ENCODE results near the gene MMP3.

DNA sequence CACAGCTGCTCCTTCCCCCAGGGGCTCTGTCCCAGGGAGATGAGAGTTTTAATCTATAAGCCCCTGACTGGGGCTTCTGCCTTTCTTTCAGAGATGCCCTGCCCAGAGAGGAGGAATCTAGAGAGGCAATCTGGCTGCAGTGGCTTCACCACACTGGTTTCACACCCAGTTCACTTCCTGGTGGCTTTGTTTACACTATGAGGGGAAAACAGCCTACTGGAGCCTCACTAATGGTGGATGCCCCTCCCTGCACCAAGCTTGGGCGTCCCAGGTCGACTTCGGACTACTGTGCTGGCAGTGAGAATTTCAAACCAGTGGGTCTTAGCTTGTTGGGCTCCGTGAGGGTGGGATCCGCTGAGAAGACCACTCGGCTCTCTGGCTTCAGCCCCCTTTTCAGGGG, 23.9 kb downstream of the MMP3 start:
- TF ChIP-seq, protein P1, sequence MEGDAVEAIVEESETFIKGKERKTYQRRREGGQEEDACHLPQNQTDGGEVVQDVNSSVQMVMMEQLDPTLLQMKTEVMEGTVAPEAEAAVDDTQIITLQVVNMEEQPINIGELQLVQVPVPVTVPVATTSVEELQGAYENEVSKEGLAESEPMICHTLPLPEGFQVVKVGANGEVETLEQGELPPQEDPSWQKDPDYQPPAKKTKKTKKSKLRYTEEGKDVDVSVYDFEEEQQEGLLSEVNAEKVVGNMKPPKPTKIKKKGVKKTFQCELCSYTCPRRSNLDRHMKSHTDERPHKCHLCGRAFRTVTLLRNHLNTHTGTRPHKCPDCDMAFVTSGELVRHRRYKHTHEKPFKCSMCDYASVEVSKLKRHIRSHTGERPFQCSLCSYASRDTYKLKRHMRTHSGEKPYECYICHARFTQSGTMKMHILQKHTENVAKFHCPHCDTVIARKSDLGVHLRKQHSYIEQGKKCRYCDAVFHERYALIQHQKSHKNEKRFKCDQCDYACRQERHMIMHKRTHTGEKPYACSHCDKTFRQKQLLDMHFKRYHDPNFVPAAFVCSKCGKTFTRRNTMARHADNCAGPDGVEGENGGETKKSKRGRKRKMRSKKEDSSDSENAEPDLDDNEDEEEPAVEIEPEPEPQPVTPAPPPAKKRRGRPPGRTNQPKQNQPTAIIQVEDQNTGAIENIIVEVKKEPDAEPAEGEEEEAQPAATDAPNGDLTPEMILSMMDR (IDR thresholded peaks at IDR 0.05): no peak
- TF ChIP-seq POLR2A (IDR thresholded peaks at IDR 0.05): no peak
- TF ChIP-seq EP300 (IDR thresholded peaks at IDR 0.05): no peak
- TF ChIP-seq POLR2AphosphoS5 (IDR thresholded peaks at IDR 0.05): no peak

Data from gastroesophageal sphincter (tissue), 3 donors.